Stimulated activated CD4-positive, alpha-beta T cell treated with anti-CD3 and anti-CD28 coated beads, Interleukin-12 subunit alpha, Interleukin-12 subunit beta, amount 100 ng/mL, for 24 hours (primary cell): Measurements from ENCODE around the gene DNAAF8.
A peak's percentile ranks its signal among the peaks of the same experiment; 100 is the strongest.
"Not testable (repeated sequence)": the region's sequence is repeated elsewhere in the genome, so short reads cannot be mapped to it uniquely, and the experiment has no call there.

Experiments used
- DNase-seq, 2 experiments: peaks; one replicate each; pipeline ENCODE4 v3.0.0-alpha.2; 2020; ENCODE audit warnings: low read depth in 2 of 2

DNAAF8 gene

GRCh38 chr16:4723071-4723767 is 11.1 kb upstream of the DNAAF8 start:
- DNase-seq = no peak

- no peak for DNase-seq
Observed at GRCh38 chr16:4724661-4725270, 9.6 kb upstream of the DNAAF8 start.

GRCh38 chr16:4726616-4727015 is 7.7 kb upstream of the DNAAF8 start:
- no peak for DNase-seq

- no peak for DNase-seq
Observed at GRCh38 chr16:4728676-4729075, 5.7 kb upstream of the DNAAF8 start.

- DNase-seq = no peak
Observed at GRCh38 chr16:4729876-4730275, 4.5 kb upstream of the DNAAF8 start.

GRCh38 chr16:4733211-4733742 is 1.1 kb upstream of the DNAAF8 start:
- no peak for DNase-seq

- DNase-seq = peak in 1 of 2 experiments; percentile 10
Observed at GRCh38 chr16:4733747-4734062, 632 bp upstream of the DNAAF8 start.

- peak; percentile 79 to 95 for DNase-seq
Observed at GRCh38 chr16:4734730-4735535, 596 bp downstream of the DNAAF8 start.

- DNase-seq = no peak
Observed at GRCh38 chr16:4736546-4736945, 2.2 kb downstream of the DNAAF8 start.

- no peak for DNase-seq
Observed at GRCh38 chr16:4737545-4737944, 3.2 kb downstream of the DNAAF8 start.

- not testable (repeated sequence) for DNase-seq
Observed at GRCh38 chr16:4738370-4738769, 4.0 kb downstream of the DNAAF8 start.

GRCh38 chr16:4743226-4743878 is 9.0 kb downstream of the DNAAF8 start:
- DNase-seq = no peak

GRCh38 chr16:4744555-4745273 is 10.4 kb downstream of the DNAAF8 start:
- DNase-seq = no peak

- DNase-seq = no peak
Observed at GRCh38 chr16:4745274-4745569, 10.9 kb downstream of the DNAAF8 start.

- no peak for DNase-seq
Observed at GRCh38 chr16:4746215-4746614, 11.9 kb downstream of the DNAAF8 start.

GRCh38 chr16:4746991-4747574 is 12.7 kb downstream of the DNAAF8 start:
- DNase-seq = no peak

GRCh38 chr16:4747906-4748681 is 13.8 kb downstream of the DNAAF8 start:
- DNase-seq = no peak

GRCh38 chr16:4748682-4749411 is 14.5 kb downstream of the DNAAF8 start:
- no peak for DNase-seq

- no peak for DNase-seq
Observed at GRCh38 chr16:4749700-4750257, 15.4 kb downstream of the DNAAF8 start.

GRCh38 chr16:4750896-4751295 is 16.6 kb downstream of the DNAAF8 start:
- no peak for DNase-seq
